ENCODE results near the gene STAG3.
"Not testable (repeated sequence)": the region's sequence is repeated elsewhere in the genome, so short reads cannot be mapped to it uniquely, and the experiment has no call there.

STAG3 gene

DNA sequence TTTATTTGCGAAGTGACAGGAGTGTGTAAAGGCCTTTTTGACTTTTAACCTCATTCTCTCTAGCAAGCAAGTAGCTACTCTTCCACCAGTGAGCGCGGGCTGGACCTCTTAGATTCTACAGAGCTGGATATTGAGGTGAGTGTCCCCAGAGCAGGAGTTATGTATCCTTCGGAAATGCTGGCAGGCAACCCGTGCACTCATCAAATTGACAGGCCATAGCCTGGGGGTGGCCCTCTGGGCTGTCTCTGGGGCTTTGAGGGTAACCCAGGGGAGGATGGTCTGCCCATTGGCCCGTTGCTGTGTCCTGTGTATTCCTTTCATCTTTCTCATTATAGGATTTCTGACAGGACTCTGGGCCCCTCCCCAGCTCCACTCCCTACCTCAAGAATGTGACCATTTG lies 36.0 kb downstream of the STAG3 start:
- no peak for DNase-seq (ENCODE audit: low spot score)

GRCh38 chr7:100214356-100214755 lies 36.6 kb downstream of the STAG3 start:
- DNase-seq (ENCODE audit: low spot score), result not testable (repeated sequence)

DNA sequence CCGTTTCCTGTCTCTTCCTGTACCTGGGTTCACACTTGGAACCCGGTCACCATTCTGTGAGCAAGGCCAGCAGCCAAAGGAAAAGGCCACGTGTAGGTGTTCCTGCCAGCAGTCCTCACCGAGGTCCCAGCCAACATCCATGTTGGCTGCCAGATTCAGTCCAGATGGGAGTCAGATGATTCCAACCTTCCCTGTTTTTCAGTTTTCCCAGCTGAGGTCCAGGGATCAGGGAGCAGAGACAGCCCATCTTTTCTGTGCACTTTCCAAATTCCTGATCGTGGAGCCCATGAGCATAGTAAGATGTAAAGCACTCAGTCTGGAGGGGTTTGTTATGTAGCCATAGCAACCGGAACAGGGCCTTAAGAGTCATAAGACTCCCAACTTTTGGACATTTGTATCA lies 38.2 kb downstream of the STAG3 start:
- DNase-seq (ENCODE audit: low spot score), result no peak

- DNase-seq (ENCODE audit: low spot score), result peak; percentile 62
Measured at GRCh38 chr7:100217934-100218333, 40.2 kb downstream of the STAG3 start.

DNA sequence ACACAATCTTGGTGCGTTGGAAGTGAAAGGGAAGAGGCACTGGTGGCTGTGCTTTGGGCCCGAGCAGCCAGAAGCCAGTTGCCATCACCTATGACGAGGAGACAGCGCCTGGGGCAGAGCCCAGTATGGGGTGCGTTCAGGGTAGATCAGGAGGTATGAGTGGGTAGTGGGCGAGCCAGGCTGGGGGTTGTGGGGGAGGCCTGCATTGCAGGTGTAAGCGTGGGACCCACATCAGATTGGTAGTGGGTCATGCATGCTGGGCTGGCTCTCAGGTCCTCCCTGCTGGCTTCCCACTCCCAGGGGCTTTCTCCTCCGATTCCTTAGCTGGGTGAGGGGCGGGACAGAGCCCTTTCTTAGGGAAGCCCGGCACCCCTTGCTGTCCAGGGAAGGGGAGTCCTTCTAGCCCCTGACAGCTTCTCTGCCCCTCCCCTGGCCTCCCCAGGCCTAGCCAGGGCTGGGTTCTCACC lies 41.6 kb downstream of the STAG3 start:
- DNase-seq (ENCODE audit: low spot score), result no peak

DNA sequence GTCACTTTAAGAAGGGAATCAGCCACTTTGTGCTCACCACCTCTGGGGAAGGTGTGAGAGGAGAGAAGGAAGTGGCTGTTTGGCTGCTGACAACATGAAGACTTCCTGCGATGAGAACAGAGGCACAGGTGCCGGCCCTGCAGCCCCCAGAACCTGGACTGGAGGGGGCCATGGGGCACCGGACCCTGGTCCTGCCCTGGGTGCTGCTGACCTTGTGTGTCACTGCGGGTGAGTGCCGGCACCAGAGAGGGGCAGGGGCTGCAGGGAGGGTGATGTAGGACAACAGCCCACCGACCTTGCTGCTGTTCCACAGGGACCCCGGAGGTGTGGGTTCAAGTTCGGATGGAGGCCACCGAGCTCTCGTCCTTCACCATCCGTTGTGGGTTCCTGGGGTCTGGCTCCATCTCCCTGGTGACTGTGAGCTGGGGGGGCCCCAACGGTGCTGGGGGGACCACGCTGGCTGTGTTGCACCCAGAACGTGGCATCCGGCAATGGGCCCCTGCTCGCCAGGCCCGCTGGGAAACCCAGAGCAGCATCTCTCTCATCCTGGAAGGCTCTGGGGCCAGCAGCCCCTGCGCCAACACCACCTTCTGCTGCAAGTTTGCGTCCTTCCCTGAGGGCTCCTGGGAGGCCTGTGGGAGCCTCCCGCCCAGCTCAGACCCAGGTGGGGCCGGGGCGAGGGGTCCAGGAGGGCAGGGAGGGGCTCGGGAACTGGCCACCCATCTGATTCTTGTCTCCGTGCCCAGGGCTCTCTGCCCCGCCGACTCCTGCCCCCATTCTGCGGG lies 42.3 kb downstream of the STAG3 start, which contains the start of gene PVRIG:
PVRIG (plus strand) TSS at position 149 of the 785 bp plus-strand sequence; CDS start at position 171, 22 bp downstream.
- DNase-seq (ENCODE audit: low spot score), result not testable (repeated sequence)

GRCh38 chr7:100220586-100221230 lies 43.0 kb downstream of the STAG3 start:
- no peak for DNase-seq (ENCODE audit: low spot score)

GRCh38 chr7:100221231-100221718 lies 43.6 kb downstream of the STAG3 start:
- no peak for DNase-seq (ENCODE audit: low spot score)

GRCh38 chr7:100221767-100222444 lies 44.2 kb downstream of the STAG3 start:
- no peak for DNase-seq (ENCODE audit: low spot score)

- DNase-seq (ENCODE audit: low spot score), result no peak
Measured at GRCh38 chr7:100222445-100223132, 44.9 kb downstream of the STAG3 start.

- DNase-seq (ENCODE audit: low spot score), result not testable (repeated sequence)
Measured at GRCh38 chr7:100223376-100223927, 45.7 kb downstream of the STAG3 start.

GRCh38 chr7:100224891-100225290 lies 47.2 kb downstream of the STAG3 start:
- DNase-seq (ENCODE audit: low spot score), result not testable (repeated sequence)

- DNase-seq (ENCODE audit: low spot score), result not testable (repeated sequence)
Measured at GRCh38 chr7:100234660-100235317, 57.1 kb downstream of the STAG3 start.

DNA sequence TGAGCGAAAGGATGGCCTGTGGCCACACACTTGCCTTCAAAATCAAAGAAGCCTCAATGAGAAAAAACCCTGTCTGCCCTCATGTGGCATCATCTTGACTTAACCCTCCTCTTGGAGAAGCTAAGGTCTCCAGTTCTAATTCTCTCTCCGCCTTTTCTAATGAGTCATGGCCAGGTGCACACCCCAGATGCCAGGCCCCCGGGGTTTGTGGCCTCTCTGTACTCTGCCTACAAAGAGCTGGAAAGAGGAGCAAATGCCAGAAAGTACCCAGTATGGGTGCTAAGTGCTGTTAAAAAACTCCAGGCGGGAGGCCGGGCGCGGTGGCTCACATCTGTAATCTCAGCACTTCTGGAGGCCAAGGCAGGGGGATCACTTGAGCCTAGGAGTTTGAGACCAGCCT lies 62.3 kb downstream of the STAG3 start:
- not testable (repeated sequence) for DNase-seq (ENCODE audit: low spot score)

- not testable (repeated sequence) for DNase-seq (ENCODE audit: low spot score)
Measured at GRCh38 chr7:100243385-100243784, 65.7 kb downstream of the STAG3 start.

- not testable (repeated sequence) for DNase-seq (ENCODE audit: low spot score)
Measured at GRCh38 chr7:100244988-100245605, 67.4 kb downstream of the STAG3 start.

GRCh38 chr7:100246121-100246864 lies 68.6 kb downstream of the STAG3 start:
- not testable (repeated sequence) for DNase-seq (ENCODE audit: low spot score)

DNA sequence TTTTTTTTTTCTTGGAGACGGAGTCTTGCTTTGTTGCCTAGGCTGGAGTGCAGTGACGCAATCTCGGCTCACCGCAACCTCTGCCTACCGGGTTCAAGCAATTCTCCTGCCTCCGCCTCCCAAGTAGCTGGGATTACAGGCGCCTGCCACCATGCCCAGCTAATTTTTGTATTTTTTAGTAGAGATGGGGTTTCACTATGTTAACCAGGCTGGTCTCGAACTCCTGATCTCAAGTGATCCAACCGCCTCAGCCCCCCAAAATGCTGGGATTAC lies 69.1 kb downstream of the STAG3 start:
- not testable (repeated sequence) for DNase-seq (ENCODE audit: low spot score)

GRCh38 chr7:100247152-100247757 lies 69.5 kb downstream of the STAG3 start:
- DNase-seq (ENCODE audit: low spot score), result no peak

- no peak for DNase-seq (ENCODE audit: low spot score)
Measured at GRCh38 chr7:100248483-100248882, 70.8 kb downstream of the STAG3 start.

Data from RKO (cell line).